Stimulated activated CD8-positive, alpha-beta memory T cell treated with anti-CD3 and anti-CD28 coated beads, Interleukin-15, amount 100 ng/mL, for 1 hour (primary cell): ENCODE data around the gene AXIN1.
"Not testable (repeated sequence)": the region's sequence is repeated elsewhere in the genome, so short reads cannot be mapped to it uniquely, and the experiment has no call there.

Experiments used
- DNase-seq: peaks from one replicate; pipeline ENCODE4 v3.0.0-alpha.2; 2020; ENCODE audit warnings: low read depth

Gene AXIN1, protein sequence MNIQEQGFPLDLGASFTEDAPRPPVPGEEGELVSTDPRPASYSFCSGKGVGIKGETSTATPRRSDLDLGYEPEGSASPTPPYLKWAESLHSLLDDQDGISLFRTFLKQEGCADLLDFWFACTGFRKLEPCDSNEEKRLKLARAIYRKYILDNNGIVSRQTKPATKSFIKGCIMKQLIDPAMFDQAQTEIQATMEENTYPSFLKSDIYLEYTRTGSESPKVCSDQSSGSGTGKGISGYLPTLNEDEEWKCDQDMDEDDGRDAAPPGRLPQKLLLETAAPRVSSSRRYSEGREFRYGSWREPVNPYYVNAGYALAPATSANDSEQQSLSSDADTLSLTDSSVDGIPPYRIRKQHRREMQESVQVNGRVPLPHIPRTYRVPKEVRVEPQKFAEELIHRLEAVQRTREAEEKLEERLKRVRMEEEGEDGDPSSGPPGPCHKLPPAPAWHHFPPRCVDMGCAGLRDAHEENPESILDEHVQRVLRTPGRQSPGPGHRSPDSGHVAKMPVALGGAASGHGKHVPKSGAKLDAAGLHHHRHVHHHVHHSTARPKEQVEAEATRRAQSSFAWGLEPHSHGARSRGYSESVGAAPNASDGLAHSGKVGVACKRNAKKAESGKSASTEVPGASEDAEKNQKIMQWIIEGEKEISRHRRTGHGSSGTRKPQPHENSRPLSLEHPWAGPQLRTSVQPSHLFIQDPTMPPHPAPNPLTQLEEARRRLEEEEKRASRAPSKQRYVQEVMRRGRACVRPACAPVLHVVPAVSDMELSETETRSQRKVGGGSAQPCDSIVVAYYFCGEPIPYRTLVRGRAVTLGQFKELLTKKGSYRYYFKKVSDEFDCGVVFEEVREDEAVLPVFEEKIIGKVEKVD

DNA sequence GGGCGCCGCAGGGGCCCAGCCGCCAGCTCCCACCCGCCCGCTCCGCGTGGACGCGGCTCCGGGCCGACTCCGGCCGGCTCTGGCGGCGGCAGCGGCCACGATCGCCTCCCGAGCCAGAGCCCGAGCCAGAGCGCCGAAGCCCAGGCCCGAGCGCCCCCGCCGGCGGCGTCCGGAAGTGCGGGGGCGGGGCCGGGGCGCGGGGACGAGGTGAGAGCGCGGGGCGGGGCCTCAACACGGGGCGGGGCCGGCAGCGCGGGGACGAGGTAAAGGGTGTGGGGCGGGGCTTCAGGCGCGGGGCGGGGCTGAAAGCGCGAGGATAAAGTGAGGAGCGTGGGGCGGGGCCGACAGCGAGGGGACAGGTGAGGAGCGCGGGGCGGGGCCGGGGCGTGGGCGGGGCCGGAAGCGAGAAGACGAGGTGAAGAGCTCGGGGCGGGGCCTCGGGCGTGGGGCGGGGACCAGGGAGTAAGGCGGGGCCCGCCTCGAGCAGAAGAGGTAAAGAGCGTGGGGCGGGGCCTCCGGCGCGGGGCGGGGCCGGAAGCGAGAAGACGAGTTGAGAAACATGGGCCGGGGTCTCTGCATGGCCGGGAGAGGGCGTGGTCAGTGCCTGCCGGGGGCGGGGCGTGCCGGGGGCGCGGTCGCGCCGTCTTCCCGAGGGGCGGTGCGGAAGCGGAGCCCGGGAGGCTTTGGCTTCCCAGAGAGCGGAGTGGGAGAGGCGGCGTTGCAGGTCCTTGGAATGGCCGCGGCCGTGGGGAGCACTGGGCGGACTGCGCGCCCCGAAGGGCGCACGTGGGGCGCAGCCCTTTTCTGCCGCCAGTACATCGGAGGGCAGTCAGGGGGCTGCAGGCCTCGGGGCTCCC lies at the start of gene AXIN1:
AXIN1 (minus strand) TSS at position 177 of the 857 bp plus-strand sequence. CDS start 5,698 bp downstream, outside the sequence.
- peak; percentile 100 for DNase-seq

DNA sequence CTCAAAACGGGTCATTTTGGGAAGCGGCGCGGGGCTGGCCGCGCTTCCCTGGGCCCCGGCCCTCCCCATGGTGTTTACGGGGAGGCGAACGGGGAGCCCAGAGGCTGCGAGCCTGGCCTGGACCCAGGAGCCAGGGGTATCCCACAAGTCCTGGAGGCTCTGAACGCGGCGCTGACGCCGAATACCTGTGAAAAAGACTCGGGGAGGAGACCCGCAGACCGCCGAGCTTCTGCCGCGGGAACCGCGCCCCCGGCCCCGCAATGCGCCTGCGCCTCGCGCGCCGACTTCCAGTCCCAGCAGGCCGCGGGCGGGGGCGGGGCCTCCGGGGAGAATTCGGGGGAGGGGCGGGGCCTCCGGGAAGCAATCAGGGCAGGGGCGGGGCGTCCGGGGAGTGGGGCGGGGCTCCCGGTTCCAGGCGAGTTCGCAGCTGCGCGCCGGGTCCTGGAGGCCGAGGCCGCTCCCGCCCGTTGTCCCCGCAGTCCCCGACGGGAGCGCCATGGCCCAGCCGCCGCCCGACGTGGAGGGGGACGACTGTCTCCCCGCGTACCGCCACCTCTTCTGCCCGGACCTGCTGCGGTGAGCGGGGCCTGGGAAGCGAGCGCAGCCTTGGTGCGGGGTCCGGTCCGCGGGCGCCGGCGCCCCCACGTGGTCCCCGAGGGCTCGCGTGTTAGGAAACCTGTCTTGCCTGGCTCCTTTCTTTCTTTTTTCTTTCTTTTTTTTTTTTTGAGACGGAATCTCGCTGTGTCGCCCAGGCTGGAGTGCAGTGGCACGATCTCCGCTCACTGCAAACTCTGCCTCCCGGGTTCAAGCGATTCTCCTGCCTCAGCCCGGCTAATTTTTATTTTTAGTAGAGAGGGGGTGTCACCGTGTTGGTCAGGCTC lies 49.2 kb upstream of the AXIN1 start, which contains the start of gene DECR2:
DECR2 (plus strand) TSS at position 418 of the 881 bp plus-strand sequence; CDS start at position 497, 79 bp downstream.
- DNase-seq = peak; percentile 99

DNA sequence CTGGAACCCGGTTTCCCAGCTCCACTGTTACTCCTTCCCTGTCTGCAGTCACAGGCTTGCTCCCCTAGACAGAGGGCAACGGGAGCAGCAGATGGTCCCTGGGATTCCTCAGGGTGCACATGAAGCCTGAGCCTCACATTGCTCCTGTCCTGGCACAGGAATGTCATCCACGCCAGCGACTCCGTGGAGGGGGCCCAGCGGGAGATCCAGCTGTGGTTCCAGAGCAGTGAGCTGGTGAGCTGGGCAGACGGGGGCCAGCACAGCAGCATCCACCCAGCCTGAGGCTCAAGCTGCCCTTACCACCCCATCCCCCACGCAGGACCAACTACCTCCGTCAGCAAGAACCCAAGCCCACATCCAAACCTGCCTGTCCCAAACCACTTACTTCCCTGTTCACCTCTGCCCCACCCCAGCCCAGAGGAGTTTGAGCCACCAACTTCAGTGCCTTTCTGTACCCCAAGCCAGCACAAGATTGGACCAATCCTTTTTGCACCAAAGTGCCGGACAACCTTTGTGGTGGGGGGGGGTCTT lies 47.6 kb upstream of the AXIN1 start:
- DNase-seq = no peak

DNA sequence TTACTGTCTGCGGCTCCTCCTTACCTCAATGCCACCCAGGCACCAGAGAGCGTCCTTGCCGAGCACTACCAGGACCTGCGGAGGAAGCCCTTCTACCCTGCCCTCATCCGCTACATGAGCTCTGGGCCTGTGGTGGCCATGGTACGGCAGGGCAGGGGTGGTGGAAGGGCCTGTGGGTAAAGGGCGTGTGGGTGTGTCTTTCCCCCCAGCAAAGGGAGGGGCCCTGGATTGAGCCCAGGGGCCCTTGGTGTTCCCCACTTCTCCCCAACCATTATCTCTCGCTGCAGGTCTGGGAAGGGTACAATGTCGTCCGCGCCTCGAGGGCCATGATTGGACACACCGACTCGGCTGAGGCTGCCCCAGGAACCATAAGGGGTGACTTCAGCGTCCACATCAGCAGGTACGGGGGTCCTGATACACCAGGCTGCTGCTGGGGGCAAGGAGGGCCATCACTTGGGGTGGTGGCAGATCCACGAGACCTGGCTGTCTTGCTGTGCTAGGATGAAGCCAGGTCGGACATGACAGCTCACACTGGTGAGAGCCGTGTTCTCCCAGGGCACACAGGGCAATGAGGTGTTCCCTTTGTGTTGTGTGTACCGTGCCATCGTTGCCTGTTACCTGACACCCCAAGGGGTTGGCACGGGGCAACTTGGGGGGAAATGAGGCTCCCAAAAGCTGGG lies 47.0 kb upstream of the AXIN1 start:
- no peak for DNase-seq

DNA sequence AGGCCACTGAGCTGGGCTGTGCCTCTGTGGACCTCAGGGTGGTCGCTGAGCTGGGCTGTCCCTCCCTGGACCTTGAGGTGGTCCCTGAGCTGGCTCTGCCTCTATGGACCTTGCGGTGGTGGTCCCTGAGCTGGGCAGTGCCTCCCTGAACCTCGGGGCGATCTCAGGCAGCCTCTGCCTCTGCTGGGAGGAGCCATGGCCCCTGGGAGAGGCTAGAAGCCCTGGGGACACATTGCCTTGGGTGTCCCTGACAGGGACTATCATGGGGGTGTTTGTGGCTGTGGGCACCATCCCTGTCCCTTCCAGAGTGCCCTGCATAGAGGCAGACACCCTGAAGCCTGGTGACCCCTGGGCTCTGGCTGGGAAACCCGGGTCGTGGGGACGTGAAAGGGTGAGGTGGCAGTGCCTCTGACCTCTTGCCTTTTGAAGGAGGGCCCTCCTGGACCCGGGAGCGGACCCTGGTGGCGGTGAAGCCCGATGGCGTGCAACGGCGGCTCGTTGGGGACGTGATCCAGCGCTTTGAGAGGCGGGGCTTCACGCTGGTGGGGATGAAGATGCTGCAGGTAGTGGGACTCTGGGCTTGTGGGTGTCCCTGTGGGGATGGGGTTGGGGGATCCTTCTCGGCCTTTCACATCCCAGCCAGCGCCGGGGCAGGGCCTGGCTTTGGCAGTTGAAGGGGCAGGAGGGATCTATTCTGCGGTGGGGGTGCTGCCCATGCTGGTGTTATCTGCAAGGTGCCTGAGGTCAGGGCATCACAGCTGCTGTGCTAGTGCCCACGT lies 46.2 kb upstream of the AXIN1 start:
- DNase-seq = no peak

DNA sequence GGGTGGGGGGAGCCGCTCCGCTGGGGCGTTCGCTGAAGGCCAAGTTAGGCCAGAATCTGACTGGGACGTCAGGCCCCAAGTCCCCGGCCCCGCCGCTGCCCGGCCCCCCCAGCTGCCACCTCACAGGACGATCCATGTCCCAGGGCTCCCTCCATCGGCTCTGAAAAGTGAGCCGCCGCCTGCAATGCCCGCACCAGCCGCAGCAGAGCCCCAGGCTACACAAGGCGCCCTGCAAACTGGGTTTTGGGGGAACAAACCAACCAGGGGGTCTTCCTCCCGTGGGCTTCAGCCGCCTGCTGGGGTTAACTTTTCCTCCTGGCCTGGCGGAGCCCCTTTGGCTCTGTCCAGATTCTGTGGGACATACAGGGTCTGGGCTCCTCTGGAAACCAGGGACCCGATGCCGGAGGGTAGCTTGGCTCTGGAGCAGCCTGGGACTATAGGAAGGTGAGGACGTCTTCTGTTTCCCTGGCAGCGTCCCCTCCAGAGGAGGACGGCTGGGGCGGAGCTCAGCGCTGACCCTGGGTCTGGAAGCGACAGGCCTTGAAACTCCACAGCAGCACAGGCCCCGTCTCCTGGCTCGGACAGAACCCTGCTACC lies 45.3 kb upstream of the AXIN1 start:
- no peak for DNase-seq

DNA sequence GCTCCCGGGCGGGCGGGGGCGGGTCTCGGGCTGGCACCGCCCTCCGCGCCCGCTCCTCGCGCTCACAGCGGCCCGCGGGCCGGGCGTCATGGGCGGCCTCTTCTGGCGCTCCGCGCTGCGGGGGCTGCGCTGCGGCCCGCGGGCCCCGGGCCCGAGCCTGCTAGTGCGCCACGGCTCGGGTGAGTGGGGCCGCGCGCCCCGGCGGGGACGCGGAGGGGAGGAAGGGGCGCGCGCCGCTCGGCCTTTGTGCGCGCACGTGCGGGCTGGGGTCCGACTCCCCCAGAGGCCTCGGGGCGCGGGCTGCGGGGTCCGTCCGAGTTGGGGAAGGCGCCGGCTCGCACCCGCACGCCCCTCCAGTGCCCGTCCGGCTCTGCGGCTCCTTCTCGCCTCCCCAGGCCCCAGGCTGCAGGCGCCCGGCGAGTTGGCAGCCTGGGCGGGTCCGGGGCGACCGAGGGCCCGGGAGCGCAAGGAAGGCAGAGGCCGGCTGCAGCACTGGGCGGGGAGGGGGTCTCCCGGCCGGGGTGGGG lies 44.7 kb upstream of the AXIN1 start, which contains the start of gene NME4:
NME4 (plus strand) TSS at position 65 of the 527 bp plus-strand sequence; CDS start at position 89, 24 bp downstream.
- no peak for DNase-seq

DNA sequence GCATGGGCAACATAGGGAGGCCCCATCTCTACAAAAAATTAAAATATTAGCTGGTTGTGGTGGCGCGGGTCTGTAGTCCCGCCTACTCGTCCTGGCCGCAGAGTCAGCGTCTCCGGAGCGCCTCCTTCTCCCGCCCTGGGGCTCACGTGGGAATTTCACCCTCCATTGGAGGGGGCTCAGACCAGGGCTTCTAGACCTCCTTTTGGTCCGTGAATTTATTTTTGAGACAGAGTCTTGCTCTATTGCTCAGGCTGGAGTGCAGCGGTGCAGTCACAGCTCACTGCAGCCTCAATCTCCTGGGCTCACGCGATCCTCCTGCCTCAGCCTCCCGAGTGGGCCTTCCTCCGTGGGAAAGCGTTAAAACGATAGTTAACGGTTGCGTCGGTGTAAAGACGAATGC lies 44.1 kb upstream of the AXIN1 start:
- no peak for DNase-seq

DNA sequence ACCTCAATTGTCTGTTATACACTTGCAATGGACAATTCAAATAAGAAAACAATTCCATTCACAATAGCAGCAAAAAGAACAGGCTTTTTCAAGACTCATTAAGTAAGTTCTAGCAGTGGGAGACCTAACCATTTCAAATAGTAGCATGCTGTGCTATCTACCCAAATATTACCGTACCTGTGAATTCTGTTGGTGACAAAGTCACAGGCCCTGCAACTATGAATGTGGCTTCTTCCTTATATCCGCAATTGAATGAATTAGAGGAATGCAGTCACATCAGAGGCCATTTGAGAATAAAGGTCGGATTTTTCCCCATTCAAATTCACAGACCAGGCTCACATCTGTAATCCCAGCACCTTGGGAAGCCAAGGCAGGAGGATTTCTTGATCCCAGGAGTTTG lies 43.7 kb upstream of the AXIN1 start:
- DNase-seq = no peak

DNA sequence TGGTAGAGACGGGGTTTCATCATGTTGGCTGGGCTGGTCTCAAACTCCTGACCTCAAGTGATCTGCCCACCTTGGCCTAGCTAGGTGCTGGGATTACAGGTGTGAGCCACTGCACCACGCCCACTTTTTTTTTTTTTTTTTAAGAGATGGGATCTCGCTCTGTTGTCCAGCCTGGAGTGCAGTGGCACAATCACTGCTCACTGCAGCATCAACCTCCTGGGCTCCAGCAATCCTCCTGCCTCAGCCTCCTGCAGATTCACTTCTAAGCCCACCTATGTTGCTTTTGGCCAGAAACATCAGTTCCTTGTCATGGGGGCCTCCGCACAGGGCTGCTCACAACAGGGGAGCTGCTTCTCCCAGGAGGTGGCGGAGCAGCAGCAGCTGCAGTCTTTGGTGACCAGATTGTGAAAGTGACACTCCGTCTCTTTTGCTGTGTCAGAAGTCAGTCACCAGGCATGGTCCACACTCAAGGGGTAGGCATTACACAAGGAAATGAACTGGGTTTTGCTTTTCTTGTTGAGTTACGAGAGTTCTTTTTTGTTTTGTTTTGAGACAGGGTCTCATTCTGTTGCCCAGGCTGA lies 40.0 kb upstream of the AXIN1 start:
- DNase-seq = no peak

DNA sequence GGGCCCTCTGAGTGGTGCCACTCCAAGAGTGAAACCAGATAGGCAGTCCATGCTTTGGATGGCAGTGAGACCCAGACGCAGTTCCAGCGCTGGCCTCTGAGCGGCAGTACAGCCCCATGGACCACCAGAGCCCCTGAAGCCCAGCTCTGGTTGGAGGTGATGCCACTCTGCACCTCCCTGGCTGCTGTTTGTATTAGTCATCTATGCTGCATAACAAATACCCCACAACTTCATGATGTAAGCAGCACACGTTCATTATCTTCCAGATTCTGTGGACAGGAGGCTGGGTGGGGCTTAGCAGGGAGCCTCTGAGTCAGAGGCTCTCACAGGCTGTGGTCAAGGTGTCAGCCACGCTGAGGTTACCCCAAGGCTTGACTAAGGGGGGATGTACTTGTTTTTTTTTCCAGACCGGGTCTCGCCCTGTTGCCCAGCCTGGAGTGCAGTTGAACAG lies 39.4 kb upstream of the AXIN1 start:
- DNase-seq = peak; percentile 45

DNA sequence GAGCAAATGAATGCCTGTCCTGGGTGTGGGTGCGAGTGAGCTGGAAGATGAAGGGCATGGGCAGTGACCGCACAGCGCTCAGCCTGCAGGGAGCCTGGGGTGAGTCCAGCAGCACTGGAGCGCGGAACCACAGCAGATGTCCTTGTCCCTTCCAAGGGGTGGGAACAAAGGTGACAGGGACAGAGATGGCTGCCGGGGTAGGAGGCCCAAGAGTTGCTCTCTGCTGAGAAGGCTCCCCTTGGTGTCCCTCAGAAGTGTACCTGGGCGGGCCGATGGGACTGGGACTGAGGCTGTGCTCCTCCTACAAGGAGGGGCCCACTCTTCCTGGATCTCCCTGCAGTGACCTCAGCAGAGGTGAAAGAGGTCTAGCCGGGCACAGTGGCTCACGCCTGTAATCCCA lies 36.8 kb upstream of the AXIN1 start:
- no peak for DNase-seq

DNA sequence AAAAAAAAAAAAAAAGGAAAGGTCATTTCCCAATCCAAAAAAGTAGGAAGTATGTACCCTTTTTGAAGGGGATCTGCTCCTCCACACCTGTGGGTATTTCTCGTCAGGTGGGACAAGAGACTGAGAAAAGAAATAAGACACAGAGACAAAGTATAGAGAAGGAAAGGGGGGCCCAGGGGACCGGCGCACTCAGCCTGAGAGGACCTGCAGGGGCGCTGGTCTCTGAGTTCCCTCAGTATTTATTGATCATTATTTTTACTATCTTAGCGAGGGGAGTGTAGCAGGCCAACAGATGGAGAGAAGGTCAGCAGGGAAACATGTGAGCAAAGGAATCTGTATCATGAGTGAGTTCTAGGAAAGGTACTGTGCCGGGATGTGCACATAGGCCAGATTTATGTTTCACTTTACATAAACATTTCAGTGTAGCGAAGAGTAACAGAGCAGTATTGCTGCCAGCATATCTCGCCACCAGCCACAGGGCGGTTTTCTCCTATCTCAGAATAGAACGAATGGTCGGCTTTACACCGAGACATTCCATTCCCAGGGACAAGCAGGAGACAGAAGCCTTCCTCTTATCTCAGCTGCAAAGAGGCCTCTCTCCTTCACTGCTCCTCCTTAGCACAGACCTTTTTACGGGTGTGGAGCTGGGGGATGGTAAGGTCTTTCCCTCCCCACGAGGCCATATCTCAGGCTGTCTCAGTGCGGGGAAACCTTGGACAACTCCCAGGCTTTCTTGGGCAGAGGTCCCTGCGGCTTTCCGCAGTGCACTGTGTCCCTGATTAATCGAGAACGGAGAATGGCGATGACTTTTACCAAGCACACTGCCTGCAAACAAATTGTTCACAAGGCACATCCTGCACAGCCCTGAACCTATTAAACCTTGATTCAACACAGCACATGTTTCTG lies 35.5 kb upstream of the AXIN1 start:
- not testable (repeated sequence) for DNase-seq

DNA sequence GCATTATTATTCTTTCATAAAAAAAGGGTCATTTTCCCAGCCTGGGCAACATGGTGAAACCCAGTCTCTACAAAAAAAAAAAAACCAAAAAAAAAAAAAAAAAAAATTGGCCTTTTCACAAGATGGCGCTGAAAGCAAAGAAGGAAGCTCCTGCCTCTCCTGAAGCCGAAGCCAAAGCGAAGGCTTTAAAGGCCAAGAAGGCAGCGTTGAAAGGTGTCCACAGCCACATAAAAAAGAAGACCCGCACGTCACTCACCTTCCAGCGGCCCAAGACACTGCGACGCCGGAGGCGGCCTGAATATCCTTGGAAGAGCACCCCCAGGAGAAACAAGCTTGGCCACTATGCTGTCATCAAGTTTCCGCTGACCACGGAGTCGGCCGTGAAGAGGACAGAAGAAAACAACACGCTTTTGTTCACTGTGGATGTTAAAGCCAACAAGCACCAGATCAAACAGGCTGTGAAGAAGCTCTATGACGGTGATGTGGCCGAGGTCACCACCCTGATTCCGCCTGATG lies 34.2 kb upstream of the AXIN1 start:
- no peak for DNase-seq

DNA sequence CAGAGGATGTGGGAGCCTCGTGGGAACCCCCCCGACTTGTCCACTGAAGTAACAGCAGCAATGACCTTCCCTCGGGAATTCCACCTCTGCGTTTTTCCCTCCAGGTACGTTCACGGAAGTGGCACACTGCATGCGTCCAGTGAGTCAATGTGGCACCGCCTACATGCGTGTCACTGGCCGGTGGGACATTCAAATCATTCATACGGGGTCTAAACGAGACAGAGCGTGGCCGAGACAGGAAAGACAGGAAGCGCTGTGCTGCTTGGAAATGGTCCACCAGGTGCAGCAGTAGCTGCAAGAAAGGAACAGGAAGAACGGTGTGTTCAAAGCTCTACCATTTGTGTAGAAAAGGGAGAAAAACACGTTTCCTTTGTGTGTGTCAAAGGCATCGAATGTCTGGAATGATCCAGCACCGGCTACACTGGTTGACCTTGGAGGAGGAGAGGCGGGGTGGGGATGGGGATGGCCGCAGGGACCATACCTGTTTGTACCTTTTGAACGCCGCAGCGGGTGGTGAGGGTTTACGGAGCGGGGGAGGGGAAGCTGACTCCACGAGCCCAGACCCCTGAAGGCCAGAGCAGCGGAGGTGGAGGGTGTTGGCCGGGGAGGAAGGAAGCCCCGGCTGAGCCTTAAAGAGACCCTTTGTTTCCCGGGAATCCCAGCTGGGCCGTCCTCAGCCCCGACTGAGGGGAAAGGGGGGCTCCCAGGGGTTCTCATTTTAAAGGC lies 31.0 kb upstream of the AXIN1 start:
- DNase-seq = no peak
